DOHH2 (cell line): ENCODE data around the gene GPR152.

ENCODE experiments used
- EZH2phosphoT487 ChIP-seq: fragments of 200-600 bp; sonication (generic); IDR thresholded peaks from 2 replicates; pipeline ENCODE4 v1.6.1; 2017; ENCODE audit warnings: borderline replicate concordance, mild to moderate bottlenecking, antibody characterized with exemption, low read length, moderate library complexity, mixed read lengths
- TF ChIP-seq, protein P1 (sequence below): fragments of 200-600 bp; sonication (generic); IDR thresholded peaks from one replicate; pipeline ENCODE4 v1.5.1; 2014; ENCODE audit warnings: antibody characterized with exemption, mild to moderate bottlenecking, low read depth, low read length; ENCODE audit not compliant: poor library complexity, severe bottlenecking

DNA sequence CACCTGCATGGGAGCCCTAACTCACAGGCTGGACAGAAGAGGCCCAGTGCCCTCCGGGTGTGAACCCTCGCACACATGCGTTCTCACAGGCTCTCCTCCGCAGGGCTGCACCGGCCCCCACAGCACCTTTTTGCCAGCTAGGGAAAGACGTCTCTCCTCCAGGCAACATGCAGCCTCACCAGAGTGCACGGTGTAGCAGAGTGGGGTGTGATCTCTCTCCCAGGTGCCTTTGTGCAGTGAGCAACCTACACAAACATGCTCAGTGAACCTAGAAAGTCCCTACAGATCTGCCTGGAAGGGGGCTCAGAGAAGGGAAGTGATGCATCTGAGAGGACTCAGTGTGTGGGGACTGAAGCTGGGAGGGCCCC lies 40.8 kb downstream of the GPR152 start:
- TF ChIP-seq, protein P1, sequence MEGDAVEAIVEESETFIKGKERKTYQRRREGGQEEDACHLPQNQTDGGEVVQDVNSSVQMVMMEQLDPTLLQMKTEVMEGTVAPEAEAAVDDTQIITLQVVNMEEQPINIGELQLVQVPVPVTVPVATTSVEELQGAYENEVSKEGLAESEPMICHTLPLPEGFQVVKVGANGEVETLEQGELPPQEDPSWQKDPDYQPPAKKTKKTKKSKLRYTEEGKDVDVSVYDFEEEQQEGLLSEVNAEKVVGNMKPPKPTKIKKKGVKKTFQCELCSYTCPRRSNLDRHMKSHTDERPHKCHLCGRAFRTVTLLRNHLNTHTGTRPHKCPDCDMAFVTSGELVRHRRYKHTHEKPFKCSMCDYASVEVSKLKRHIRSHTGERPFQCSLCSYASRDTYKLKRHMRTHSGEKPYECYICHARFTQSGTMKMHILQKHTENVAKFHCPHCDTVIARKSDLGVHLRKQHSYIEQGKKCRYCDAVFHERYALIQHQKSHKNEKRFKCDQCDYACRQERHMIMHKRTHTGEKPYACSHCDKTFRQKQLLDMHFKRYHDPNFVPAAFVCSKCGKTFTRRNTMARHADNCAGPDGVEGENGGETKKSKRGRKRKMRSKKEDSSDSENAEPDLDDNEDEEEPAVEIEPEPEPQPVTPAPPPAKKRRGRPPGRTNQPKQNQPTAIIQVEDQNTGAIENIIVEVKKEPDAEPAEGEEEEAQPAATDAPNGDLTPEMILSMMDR = no peak
- TF ChIP-seq EZH2phosphoT487 = no peak
